ENCODE results near the gene EFHC2.
A peak's percentile ranks its signal among the peaks of the same experiment; 100 is the strongest.

EFHC2 gene, protein sequence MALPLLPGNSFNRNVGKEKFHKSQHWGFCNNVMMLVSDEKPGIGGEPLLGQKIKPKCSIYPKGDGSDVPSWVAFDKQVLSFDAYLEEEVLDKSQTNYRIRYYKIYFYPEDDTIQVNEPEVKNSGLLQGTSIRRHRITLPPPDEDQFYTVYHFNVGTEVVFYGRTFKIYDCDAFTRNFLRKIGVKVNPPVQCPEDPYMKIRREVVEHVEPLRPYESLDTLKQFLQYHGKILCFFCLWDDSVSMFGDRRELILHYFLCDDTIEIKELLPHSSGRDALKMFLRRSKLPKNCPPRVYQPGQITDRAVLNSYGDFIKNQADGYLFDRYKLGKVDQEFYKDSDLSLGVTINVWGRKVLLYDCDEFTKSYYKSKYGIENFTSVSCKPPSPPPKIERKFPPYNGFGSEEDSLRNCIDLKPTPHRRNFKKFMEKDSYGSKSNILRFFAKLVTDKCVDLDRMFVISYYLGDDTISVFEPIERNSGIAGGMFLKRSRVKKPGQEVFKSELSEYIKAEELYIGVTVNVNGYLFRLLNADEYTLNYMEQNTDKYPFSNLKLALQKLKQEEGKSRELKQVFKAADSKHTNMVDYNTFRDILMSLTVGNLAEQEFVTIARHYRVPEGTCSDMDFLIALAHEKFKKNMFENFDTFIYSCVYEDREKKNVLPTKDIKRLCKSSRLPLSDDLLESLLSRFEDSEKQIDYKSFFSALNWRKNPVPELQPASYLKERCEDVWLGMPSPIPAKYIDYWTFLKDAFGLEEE

DNA sequence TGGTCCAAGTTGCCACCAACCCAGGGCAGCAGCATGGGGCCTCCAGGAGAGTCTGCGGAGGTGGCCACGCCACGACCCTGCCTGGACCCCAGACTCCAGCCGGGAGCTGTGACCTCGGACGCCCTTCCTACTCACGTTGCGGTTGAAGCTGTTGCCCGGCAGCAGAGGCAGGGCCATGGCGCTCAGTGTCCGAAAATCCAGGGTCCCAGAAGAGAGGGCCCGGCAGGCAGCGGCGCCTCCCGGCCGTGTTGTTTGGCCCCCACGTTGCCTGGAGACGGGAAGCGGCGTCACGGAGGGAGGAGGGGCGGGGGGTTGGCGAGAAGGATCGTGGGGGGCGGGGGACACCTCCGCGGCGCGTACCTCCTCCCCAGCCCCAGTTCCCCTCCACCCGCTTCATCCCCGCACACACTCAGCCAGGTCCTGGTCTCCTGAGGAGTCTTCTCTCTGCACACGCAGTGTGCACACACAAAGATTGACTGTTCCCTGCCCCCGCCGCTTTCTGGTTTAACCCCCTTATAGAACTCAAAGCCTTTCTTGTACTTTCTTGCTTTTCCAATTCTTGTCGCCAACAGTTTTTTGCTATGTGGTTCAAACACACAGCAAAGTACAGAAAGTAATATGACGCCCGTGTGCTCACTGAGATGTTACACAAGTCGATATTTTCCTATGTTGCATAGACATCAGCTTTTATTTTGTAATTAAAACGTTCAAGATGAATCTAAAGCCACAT is at the start of gene EFHC2:
TSS of gene EFHC2 (minus strand) at position 261 of the 730 bp plus-strand sequence. CDS start at position 177, 84 bp downstream.
- DNase-seq (ENCODE audit: low read depth), result peak; percentile 36

DNA sequence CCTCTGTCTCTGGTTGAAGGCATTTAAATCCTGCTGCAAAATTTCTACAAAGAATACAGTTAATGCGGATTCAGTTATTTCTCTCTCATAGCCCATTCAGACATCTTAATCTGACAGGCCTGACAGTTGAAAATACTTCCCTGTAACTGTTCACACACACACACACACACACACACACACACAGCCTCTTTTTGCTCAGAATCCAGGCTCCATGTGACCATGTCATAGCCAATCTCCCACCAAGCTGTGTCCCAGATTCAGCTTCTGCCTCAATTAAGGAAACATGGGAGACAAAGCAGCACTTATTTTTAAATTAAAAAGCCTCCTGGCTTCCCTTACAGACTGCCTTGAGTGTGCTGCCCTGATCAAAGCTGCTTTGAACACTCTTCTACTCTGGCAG is 49.3 kb upstream of the EFHC2 start:
- no peak for DNase-seq (ENCODE audit: low read depth)

GRCh38 chrX:44384688-44385338 is 41.3 kb upstream of the EFHC2 start:
- no peak for DNase-seq (ENCODE audit: low read depth)

GRCh38 chrX:44382871-44383270 is 39.4 kb upstream of the EFHC2 start:
- DNase-seq (ENCODE audit: low read depth), result no peak

GRCh38 chrX:44352758-44353157 is 9.3 kb upstream of the EFHC2 start:
- DNase-seq (ENCODE audit: low read depth), result no peak

- no peak for DNase-seq (ENCODE audit: low read depth)
These were observed 6.1 kb upstream of the EFHC2 start for GRCh38 chrX:44349561-44349960.

DNA sequence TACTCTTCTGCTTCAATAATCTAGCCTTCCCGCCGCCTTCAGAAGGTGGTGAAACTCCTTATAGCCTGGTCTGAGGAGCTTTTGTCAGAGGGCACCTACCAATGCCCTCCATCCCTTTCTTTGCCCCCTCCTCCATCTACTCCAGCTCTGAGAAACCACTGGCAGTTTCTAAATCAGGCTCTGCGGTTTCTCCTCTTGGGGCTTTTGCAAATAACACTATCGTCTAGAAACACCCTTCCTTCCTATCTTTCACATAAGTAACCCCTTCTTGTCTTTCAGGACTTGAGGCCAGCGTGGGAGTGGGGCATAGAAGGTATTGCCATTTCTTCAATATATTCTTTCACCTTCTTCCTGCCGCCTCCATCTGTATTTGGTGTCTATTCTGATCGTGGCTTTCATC is 1.2 kb upstream of the EFHC2 start:
- no peak for DNase-seq (ENCODE audit: low read depth)

- peak; percentile 44 for DNase-seq (ENCODE audit: low read depth)
These were observed 722 bp upstream of the EFHC2 start for GRCh38 chrX:44344194-44344593.

DNA sequence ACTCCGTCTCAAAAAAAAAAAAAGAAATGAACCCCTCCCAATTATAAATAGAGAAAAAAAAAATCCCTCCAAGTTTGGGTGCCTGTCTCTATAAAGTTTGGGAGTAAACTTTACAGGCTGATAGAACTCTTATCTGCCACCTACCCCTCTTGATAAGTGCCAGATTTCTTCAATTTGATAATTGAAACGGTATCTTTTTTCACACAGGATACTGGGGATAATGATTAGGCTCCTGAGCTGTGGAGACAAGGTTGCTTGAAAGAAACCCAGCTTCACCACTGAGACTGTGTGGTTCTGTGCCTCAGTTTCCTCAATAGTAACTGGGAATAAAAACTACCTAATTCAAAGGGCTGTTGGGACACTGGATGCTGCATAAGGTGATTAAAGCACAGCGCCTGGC is 606 bp downstream of the EFHC2 start:
- no peak for DNase-seq (ENCODE audit: low read depth)

DNA sequence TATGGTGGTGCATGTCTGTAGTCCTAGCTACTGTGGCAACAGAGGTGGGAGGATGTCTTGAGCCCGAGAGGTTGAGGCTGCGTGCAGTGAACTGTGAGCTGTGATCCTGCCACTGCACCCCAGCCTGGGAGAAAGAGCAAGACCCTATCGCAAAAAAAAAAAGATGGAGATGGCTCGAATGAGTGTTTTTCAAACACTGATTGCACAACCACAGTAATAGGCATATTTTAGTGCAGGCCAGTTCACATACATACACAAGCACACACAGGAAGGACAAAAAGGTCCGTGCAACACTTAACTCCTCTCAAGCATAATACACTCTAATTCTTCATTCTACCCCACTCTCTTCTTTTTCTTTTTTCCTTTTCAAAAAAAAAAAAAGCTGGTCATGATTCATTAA is 5.1 kb downstream of the EFHC2 start:
- DNase-seq (ENCODE audit: low read depth), result no peak

GRCh38 chrX:44332437-44332836 is 11.0 kb downstream of the EFHC2 start:
- no peak for DNase-seq (ENCODE audit: low read depth)

DNA sequence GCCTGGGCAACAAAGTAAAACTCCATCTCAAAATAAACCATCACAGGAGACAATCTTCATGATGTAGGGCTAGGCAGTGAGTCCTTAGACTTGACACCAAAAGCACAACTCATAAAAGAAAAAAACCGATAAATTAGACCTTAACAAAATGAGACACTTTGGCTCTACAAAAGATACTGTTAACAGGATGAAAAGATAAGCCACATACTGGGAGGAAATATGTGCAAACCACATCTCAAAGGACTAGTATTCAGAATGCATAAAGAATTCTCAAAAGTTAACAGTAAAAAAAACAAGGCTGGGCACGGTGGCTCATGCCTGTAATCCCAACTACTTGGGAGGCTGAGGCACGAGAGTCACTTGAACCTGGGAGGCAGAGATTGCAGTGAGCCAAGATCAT is 13.2 kb downstream of the EFHC2 start:
- no peak for DNase-seq (ENCODE audit: low read depth)

- no peak for DNase-seq (ENCODE audit: low read depth)
These were observed 23.9 kb downstream of the EFHC2 start for GRCh38 chrX:44319550-44319949.

- DNase-seq (ENCODE audit: low read depth), result no peak
These were observed 26.3 kb downstream of the EFHC2 start for GRCh38 chrX:44317181-44317580.

GRCh38 chrX:44314808-44315207 is 28.7 kb downstream of the EFHC2 start:
- DNase-seq (ENCODE audit: low read depth), result no peak

DNA sequence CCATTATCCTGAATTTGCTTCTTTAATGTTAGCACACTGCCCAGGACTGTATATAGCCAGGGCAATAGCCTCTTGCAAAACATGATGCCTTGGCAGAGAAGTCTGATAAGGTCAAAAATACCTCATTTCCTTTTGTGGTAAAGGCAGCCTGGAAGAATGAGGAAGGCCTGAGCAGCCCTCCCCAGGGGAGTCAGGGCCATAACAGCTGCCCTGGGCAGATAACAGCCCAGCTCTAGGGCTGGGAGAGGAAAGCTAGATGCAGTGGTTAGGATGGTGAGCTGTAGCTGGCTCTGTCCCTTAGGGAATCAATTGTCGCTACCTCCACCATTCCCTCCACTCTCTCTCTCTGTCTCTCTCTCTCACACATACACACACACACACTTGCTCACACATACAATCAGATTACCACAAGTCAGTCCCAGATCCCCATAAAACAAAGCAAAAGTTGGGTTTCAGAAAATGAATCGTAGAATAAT is 29.2 kb downstream of the EFHC2 start:
- no peak for DNase-seq (ENCODE audit: low read depth)

- no peak for DNase-seq (ENCODE audit: low read depth)
These were observed 31.1 kb downstream of the EFHC2 start for GRCh38 chrX:44312421-44312820.

DNA sequence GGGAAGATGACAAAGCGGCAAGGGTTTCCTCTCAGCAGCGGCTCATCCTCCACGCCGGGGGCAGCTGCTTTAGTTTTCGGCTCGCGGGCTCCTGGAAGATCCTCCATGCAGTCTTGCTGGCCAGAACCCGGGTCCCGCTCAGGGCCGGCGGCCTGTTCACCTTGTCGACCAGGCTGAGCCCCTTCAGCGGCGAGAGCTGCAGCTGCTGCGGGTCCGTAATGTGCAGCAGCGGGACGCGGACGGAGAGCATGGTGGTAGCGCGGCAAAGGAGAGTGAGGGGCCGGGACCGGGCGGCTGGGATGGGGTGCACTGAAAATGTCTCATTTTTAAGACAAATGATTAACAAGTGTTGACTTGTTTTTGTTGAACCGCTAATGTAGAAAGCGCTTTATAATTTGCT is 33.2 kb downstream of the EFHC2 start:
- no peak for DNase-seq (ENCODE audit: low read depth)

DNA sequence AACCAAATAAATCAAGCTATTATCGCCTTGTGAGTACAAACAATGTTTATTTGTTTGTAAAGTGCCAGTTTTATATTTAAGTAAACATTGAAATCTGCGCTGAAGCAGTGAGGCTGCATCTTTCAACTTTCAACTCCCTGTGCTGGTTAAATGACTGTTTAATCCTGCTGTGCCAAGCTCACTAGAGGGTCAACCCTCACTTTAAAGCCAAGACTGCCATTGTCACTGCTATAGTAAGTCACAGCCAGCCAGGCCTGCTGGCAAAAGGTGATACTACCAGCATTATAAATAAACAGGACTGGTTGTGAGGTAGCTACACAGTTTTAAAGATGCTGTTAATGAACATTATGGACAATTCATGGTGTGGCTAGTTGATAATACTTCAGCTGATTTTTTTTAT is 34.6 kb downstream of the EFHC2 start:
- DNase-seq (ENCODE audit: low read depth), result no peak

GRCh38 chrX:44306356-44306755 is 37.1 kb downstream of the EFHC2 start:
- DNase-seq (ENCODE audit: low read depth), result no peak

DNA sequence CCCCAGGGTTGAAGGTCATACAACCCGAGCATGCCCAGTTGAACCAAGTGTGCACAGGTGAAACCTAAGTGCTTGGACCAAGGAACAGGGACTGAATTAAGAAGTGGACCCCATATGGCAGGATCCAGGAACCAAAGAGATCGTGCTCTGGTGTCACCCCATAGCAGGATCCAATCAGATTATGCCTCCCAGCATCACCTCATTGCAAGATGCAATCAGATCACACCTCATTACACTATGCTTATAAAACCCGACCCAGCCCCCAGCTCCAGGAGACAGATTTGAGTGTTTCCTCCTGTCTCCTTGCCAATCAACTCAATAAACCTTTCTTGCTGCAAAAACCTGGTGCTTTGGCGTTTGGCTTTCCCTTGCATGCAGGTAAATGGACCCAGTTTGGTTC is 37.6 kb downstream of the EFHC2 start:
- DNase-seq (ENCODE audit: low read depth), result no peak

- DNase-seq (ENCODE audit: low read depth), result no peak
These were observed 40.4 kb downstream of the EFHC2 start for GRCh38 chrX:44303119-44303518.
